RWPE2 (cell line): ENCODE measurements around the gene RAVER1.
"Not testable (repeated sequence)": the region's sequence is repeated elsewhere in the genome, so short reads cannot be mapped to it uniquely, and the experiment has no call there.

Source experiments
- ATAC-seq: fragments of 200-7000 bp; cut with Tn5 transposase; 3 replicates; pipeline ENCODE4 v1.9.1; 2021; ENCODE audit warnings: low read depth
- DNase-seq: peaks from one replicate; pipeline ENCODE4 v3.0.0-alpha.2; 2020; ENCODE audit warnings: low spot score
- H3K27ac ChIP-seq: fragments of 450-650 bp; 2 replicates; pipeline ENCODE4 v1.5.1; 2017; ENCODE audit warnings: mild to moderate bottlenecking; ENCODE audit not compliant: poor library complexity, severe bottlenecking
- H3K27me3 ChIP-seq: fragments of 250-450 bp; sonication (Bioruptor Pico); 2 replicates; pipeline ENCODE4 v1.5.1; 2021; ENCODE audit warnings: mild to moderate bottlenecking, moderate library complexity; ENCODE audit not compliant: insufficient read depth, poor library complexity, severe bottlenecking
- H3K36me3 ChIP-seq: fragments of 250-450 bp; sonication (Bioruptor Pico); 2 replicates; pipeline ENCODE4 v1.5.1; 2020; ENCODE audit warnings: low read depth, mild to moderate bottlenecking, moderate library complexity
- H3K4me1 ChIP-seq: fragments of 250-450 bp; sonication (Bioruptor Pico); 2 replicates; pipeline ENCODE4 v1.5.1; 2021; ENCODE audit warnings: mild to moderate bottlenecking, moderate library complexity; ENCODE audit not compliant: insufficient read depth, poor library complexity, severe bottlenecking
- H3K4me3 ChIP-seq: fragments of 250-450 bp; sonication (Bioruptor Pico); 2 replicates; pipeline ENCODE4 v1.5.1; 2021; ENCODE audit warnings: mild to moderate bottlenecking, moderate library complexity; ENCODE audit not compliant: severe bottlenecking
- H3K9me3 ChIP-seq: fragments of 250-450 bp; sonication (Bioruptor Pico); 2 replicates; pipeline ENCODE4 v1.5.1; 2021; ENCODE audit warnings: mild to moderate bottlenecking, moderate library complexity; ENCODE audit not compliant: severe bottlenecking
- TF ChIP-seq, protein P1 (sequence below): fragments of 450-650 bp; IDR thresholded peaks from one replicate; pipeline ENCODE4 v1.5.1; 2017; ENCODE audit warnings: mild to moderate bottlenecking, moderate library complexity; ENCODE audit not compliant: poor library complexity, severe bottlenecking

Gene RAVER1

GRCh38 chr19:10343495-10343894 is 10.2 kb upstream of the RAVER1 start:
- no peak for ATAC-seq

GRCh38 chr19:10339977-10340376 is 6.6 kb upstream of the RAVER1 start:
- TF ChIP-seq, protein P1, sequence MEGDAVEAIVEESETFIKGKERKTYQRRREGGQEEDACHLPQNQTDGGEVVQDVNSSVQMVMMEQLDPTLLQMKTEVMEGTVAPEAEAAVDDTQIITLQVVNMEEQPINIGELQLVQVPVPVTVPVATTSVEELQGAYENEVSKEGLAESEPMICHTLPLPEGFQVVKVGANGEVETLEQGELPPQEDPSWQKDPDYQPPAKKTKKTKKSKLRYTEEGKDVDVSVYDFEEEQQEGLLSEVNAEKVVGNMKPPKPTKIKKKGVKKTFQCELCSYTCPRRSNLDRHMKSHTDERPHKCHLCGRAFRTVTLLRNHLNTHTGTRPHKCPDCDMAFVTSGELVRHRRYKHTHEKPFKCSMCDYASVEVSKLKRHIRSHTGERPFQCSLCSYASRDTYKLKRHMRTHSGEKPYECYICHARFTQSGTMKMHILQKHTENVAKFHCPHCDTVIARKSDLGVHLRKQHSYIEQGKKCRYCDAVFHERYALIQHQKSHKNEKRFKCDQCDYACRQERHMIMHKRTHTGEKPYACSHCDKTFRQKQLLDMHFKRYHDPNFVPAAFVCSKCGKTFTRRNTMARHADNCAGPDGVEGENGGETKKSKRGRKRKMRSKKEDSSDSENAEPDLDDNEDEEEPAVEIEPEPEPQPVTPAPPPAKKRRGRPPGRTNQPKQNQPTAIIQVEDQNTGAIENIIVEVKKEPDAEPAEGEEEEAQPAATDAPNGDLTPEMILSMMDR, result no peak
- H3K27ac ChIP-seq, result no peak overlapping the region
- no peaks in the 10 kb centered on the region for H3K36me3 ChIP-seq
- DNase-seq (no peak), ATAC-seq (no peak)
- H3K9me3 ChIP-seq, result no peaks in the 10 kb centered on the region
- no peak overlapping the region for H3K4me3 ChIP-seq
- H3K4me1 ChIP-seq, result no peaks in the 10 kb centered on the region
- H3K27me3 ChIP-seq, result no peaks in the 10 kb centered on the region

More at GRCh38 chr19:10343495-10343894, 10.2 kb upstream of the RAVER1 start:
- H3K36me3 ChIP-seq, result no peaks in the 10 kb centered on the region
- H3K4me1 ChIP-seq, result no peaks in the 10 kb centered on the region
- no peak overlapping the region for H3K4me3 ChIP-seq
- H3K9me3 ChIP-seq, result no peaks in the 10 kb centered on the region
- H3K27me3 ChIP-seq, result no peaks in the 10 kb centered on the region
- no peak for DNase-seq
- TF ChIP-seq, protein P1, result no peak
- no peak overlapping the region for H3K27ac ChIP-seq

GRCh38 chr19:10339380-10339960 is 6.1 kb upstream of the RAVER1 start, which contains the start of gene ICAM3:
TSS of gene ICAM3 (minus strand) at chr19:10339624. CDS start at chr19:10339614, 10 bp downstream.
- Histone ChIP-seq H3K4me1 (no peaks in the 10 kb centered on the region), H3K9me3 (no peaks in the 10 kb centered on the region), H3K4me3 (no peak within 1 kb of the TSS), H3K36me3 (no peaks in the 10 kb centered on the region), H3K27ac (no peak within 1 kb of the TSS), H3K27me3 (no peaks in the 10 kb centered on the region)
- TF ChIP-seq, protein P1, result no peak
- ATAC-seq, result no peak
- no peak for DNase-seq

DNA sequence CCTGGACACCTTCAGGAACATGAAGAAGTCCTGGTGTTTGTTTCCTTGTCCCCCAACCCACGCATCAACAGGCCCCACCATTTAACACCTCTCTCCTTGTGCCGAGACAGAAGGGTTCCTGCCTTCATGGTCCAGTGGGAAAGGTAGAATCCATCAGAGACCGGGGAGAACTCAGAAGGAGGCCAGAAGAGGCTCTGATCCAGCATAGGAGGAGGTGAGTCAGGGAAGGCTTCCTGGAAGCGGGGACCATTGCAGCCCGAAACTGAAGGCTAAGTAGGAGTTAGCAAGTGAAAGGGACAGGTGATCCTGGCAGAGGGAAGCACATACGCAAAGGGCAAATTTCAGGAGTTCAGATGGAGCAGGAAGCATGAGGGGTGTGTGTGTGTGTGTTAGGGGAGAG is 5.6 kb upstream of the RAVER1 start:
- TF ChIP-seq, protein P1, result no peak
- H3K4me3 ChIP-seq, result no peak overlapping the region
- H3K27me3 ChIP-seq, result no peaks in the 10 kb centered on the region
- no peaks in the 10 kb centered on the region for H3K4me1 ChIP-seq
- ATAC-seq (no peak), DNase-seq (no peak)
- no peaks in the 10 kb centered on the region for H3K36me3 ChIP-seq
- no peaks in the 10 kb centered on the region for H3K9me3 ChIP-seq
- H3K27ac ChIP-seq, result no peak overlapping the region

GRCh38 chr19:10336725-10337124 is 3.4 kb upstream of the RAVER1 start:
- H3K9me3 ChIP-seq, H3K4me1 ChIP-seq, ATAC-seq, H3K4me3 ChIP-seq, H3K27me3 ChIP-seq, H3K27ac ChIP-seq, DNase-seq, H3K36me3 ChIP-seq: not testable (repeated sequence)
